Suppressor macrophage treated with lipopolysaccharide for 4 hours (primary cell): ENCODE data around the gene DYNLT1.
"Not testable (repeated sequence)": the region's sequence is repeated elsewhere in the genome, so short reads cannot be mapped to it uniquely, and the experiment has no call there.

Experiments
- DNase-seq: peaks from one replicate; pipeline ENCODE4 v3.0.0-alpha.2; 2020

Gene DYNLT1

DNA sequence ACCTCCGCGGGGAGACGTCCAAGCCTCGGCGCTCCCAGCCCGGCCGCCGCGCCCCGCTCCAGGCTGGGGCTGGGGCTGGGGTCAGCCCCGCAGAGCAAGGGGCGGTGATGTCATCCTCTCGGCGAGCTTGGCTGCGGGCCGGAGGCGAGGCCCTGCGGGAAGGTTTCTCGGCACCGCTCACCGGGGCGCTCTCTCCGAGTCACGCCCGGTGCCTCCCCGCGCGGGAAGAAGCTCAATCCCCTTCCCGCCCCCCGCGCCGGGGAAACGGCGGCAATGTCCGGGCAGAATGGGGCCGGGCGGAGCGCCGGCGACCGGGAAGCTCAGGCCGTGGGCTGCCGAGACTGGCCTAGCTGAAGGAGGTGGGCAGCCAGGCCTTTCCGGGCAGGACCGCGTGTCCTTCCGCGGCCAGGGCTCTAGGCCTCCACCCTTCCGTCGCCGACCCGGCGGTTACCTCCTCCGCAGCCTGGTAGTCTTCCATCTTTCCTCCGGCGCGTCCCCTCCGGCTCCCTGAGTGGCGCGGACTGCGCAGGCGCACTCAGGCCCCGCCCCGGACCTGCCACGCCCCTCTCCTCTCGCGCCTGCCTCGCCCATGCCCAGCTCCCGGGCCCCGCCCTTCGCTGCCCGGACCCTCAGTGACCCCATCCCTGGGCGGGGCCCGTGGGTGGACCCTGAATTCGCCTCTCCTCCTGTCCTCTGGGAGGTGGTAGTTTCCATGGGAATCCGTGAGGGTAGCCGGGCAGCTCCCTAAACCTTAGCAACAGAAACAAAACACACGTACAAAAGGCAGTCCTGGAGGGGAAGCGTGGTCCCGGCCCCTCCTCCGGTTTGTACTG, at the start of gene DYNLT1:
Gene DYNLT1 (minus strand): TSS at position 513 of the 833 bp plus-strand sequence. CDS start 35 bp downstream, at position 478.
- peak; percentile 98 for DNase-seq

DNA sequence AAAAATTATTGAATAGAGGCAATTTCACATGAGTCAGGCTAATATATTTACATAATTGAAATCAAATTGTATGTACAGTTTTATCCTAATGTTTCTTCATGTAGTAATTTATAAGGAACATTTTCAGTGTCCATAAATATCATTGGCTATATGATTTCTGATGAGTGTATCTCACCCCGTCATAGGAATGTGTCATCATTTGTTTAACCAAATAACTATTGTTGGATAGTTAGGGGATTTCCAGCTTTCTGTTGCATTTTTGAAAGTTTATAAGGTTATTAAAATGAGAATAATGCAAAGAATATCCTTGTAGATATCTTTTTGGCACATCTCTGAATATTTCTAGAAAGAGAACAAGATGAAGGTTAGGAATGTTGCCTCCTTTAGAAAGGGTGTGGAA, 44.3 kb upstream of the DYNLT1 start:
- peak; percentile 62 for DNase-seq

DNA sequence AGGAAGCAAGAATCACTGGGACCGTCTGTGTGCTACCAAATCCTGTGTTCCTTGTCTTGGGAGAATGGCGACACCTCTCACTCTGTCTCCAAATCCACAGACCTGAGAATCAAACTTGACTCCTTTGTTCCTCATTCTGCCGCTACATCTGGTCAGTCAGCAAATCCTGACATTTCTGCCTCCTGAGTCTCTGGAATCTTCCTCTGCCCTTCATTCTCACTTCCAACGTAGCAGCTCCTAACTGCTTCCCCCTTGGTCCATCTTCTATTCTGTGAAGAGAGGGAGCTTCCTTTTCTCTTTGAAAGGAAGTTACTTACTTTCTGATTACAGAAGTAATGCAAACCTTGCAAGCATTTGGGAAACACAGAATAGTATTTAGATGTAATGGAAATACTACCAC, 43.0 kb upstream of the DYNLT1 start:
- DNase-seq: peak; percentile 28

DNA sequence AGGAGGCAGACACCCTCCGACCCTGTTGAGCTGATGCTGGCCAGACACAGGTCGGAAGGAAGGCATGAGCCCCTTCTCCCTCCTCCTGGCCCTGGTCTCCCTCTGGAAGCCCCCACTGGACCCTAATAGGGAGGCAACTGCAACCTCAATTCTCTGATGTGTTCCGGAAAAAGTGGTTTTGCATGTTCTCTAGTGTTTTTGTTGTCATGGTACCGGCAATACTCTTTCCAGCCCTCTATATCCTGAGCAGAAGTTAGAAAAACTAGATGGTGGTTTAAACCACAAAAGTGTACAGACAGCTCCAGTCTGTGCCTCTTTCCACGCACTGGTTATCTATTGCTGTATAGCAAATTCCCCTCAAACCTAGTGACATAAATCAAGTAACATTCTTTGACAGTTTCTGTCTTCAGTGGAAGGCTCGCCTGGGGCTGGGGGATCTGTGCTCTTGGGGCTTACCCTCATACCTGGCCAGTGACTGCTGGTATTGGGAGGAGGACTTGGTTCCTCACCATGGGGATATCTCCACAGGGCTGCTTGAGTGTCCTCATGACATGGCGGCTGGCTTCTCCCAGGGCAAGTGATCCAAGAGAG, 42.3 kb upstream of the DYNLT1 start:
- DNase-seq: no peak

DNA sequence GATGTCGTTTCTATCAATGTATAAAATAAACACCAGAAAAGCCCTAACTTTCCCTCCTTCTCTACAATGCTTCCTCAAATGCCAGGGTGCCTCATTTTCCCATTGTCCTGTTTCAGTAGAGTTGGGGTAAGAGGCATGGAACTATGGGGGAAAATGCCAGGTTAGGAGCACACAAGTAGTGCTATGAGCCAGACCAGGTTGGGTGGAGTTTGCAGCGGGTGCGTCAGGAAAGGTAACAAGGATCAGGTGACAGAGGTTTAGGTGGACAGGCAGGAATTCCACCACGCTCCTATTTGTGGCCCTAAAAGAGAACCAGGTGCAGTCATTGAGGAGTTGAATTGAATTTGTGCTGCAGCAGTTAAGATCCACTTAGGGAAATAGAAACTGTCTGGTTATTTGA, 41.8 kb upstream of the DYNLT1 start:
- DNase-seq: no peak

DNA sequence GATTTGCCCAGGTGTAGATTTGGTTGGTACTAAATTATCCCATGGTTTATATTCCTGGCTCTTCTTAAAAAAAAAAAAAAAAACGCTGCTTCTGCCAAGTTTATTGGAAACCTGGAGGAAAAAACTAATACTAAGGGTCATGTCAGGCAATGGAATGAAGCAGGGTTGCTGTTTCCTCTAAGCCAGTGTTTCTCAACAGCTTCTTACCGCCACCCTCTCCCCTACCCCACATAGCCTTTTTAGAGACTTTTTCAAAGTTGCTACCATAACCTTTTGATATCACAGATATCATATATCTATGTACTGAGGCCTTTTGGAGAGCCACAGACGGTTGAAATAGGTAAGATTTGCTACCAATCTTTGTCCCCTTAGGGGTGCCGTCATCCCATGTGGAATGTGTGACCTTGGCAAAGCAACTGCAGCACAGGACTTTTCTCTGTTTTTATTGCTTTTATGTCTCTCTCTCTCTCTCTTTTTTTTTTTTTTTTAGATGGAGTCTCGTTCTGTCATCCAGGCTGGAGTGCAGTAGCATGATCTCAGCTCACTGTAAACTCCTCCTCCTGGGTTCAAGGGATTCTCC, 40.3 kb upstream of the DYNLT1 start:
- DNase-seq: no peak

DNA sequence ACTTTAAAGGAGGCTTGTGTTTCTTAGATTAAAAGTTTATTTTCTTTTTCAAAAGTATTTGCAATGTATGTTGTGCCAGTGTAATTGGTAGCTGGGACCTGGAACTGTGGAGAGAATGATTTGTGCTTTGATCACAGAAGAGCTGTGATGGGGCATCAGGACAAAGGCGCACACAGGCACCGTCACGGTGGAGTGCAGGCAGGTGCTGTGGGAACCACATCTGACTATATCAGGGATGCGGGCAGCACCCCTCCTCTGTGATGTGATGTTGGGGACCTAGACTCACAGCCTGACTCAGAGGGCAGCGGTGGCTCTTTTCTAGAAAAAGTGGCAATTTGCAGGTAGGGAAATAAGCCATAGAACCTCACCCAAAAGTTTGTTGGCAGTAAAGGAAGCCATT, 39.8 kb upstream of the DYNLT1 start:
- DNase-seq: no peak

DNA sequence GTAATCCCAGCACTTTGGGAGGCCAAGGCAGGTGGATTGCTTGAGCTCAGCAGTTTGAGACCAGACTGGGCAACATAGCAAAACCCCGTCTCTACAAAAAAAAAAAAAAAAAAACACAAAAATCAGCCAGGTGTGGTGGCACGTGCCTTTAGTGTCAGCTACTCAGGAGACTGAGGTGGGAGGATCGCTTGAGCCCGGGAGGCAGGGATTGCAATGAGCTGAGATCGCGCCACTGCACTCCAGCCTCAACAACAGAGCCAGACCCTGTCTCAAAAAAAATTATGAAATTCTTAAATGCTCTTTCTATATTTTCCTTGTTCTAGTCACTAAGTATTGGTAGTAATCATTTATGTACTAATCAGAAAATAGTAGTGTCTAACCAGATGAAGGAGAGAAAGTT, 35.9 kb upstream of the DYNLT1 start:
- DNase-seq: no peak

DNA sequence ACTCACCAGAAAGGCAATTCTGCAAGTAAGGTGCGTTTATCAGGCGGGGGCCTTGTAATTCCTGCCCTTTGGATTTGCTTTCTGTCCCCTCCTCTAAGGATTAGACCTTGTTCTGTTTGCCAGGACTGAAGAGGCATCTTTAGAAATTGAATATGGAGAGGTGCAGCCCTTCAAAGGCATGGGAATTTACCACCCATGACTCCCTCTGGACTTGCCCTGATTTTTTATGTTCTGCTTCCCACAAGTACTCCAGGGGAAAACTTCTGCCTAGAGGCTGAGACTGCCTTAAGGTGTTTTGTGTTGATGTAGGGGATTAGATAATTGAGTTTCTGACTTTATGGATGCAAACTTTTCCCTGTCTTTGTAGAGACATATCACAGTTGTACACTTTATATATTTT, 35.5 kb upstream of the DYNLT1 start:
- DNase-seq: no peak

DNA sequence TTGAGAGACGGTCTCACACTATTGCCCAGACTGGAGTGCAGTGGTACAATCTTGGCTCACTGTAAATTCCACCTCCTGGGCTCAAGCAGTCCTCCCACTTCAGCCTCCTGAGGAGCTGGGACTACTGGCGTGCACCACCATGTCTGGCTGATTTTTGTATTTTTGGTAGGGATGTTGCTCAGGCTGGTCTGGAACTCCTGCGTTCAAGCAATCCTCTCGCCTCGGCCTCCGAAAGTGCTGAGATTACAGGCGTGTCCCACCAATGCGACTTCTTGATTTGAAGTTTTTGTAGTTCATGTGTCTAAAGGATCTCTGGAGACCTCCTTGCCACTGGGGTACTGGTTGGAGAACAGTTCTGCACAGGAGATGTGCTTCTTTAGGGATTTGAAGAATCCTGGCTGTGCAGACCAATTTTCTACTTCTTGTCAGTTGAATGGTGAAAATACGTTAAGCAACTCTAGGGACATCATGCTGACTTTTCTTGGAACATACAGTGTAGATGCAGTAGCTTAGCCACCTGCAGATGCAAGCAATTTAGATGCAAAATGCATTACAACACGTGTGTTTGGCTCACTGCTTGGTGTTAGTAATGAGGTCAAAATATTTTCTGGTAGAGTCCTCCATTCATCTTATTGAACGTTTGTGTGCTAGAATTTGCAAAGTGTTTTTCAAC, 33.5 kb upstream of the DYNLT1 start:
- no peak for DNase-seq

DNA sequence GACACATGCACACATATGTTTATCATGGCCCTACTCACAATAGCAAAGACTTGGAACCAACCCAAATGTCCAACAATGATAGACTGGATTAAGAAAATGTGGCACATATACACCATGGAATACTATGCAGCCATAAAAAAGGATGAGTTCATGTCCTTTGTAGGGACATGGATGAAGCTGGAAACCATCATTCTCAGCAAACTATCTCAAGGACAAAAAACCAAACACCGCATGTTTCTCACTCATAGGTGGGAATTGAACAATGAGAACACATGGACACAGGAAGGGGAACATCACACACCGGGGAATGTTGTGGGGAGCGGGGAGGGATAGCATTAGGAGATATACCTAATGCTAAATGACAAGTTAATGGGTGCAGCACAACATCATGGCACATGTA, 32.6 kb upstream of the DYNLT1 start:
- not testable (repeated sequence) for DNase-seq

DNA sequence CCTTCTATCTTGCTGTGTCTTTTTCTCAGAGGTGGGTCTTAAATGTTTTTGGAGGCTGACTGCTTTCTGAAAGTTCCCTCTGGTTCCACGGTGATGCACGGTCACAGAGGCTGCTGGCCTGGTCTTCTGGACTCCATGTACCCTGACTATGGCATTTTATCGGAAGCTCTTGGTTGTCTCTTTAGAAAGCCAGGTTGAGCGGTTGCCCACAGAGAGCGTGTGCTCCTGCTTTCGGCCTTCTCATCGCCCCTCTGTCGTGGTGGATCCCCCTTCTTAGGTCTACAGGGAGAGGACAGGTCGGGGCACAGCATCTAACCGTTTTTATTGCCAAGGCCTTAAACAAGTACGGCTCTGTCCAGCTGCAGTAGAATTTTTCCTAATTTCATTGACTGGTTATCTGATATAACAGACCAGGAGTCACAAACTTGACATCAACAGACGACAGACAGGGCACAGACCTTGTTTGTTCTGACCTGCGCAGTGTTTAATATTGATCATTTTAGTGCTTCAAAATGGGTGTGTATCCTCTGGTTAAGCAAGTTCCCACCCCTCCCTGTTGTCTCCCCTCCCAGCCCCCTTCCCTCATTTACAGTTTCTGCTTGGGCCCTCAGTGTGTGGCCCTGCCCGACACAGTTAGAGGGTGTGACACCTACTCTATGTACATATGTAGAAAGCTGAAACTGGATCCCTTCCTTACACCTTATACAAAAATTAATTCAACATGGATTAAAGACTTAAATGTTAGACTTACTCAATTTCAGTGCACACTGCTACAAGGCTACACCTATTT, 30.0 kb upstream of the DYNLT1 start:
- no peak for DNase-seq

DNA sequence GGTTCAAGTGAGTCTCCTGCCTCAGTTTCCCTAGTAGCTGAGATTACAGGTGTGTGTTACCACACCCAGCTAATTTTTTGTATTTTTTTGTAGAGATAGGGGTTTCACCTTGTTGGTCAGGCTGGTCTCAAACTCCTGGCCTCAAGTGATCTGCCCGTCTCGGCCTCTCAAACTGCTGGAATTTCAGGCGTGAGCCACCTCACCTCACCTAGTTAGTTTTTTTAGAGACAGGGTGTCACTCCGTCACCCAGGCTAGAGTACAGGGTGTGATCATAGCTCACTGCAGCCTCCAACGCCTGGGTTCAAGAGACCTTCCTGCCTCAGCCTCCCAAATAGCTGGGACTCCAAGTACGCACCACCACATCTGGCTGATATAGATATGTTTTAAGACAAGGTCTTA, 28.2 kb upstream of the DYNLT1 start:
- no peak for DNase-seq

DNA sequence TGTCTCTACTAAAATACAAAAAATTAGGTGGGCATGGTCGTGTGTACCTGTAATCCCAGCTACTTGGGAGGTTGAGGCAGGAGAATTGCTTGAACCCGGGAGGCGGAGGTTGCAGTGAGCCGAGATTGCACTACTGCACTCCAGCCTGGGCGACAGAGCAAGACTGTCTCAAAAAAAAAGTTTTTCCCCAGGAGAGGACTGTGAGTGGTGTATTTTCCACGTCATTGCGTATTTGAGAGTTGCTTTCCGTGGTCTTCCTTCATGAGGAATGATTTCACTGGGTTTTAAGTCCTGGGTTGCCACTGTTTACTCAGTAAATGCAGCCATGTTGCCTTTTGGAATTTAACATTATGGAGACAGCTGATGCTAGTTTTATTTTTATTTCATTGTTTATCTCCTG, 27.6 kb upstream of the DYNLT1 start:
- not testable (repeated sequence) for DNase-seq

DNA sequence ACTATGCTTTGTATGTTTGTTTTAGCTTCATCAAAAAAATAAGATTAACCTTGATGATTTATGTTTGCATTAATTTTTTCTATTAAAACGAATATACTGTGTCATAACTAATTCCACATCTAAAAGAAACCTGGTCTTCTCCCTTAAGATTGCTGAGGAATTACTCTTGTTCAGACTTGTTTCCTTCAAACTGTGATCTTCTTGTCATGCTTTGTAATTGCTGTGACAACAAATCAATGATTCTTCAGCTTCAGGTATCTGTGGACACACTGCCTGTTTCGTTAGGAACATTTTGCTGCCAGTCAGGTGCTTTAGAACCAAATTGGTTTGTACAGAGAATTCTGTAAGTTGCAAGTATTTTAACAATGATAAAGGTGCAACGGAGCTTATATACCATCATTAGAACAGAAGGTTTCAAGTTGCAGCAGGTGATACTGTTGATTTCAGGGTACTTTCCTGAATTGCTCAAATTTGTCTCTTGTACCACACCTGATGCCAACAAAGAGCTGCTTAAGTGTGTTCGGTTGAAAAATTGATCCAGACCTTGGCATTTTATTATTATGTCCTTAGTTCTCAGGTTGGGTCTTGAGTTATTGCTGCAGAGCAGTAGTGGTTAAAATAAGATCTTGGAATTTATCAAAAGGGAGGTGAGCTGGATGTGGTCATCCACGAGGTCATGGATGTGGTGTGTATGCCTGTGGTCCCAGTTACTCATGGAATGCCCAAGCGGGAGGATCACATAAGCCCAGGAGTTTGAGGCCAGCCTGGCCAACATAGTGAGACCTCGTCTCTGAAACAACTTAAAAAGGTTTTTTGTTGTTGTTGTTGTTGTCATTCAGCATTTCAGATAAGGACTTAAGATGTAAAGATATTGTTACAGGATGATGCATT, 24.8 kb upstream of the DYNLT1 start:
- no peak for DNase-seq

DNA sequence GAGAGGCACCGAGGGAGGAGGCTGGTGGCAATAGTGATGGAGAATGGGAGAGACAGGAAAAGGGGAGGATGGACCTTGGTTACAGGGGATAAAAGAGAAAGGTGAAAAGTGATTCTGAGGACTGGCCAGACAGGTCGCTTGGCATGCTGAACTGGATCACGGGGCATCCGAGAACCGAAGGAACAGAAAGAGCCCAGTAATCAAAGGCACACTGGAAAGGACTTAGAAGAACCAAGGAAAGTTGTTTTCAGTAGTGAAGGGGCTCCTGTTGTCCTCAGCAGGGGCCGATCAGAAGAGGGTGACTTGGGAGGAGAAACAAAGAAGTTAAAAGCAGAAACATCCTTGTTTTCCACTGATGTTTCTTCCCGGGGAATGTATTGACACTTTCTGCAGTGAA, 24.2 kb upstream of the DYNLT1 start:
- no peak for DNase-seq

DNA sequence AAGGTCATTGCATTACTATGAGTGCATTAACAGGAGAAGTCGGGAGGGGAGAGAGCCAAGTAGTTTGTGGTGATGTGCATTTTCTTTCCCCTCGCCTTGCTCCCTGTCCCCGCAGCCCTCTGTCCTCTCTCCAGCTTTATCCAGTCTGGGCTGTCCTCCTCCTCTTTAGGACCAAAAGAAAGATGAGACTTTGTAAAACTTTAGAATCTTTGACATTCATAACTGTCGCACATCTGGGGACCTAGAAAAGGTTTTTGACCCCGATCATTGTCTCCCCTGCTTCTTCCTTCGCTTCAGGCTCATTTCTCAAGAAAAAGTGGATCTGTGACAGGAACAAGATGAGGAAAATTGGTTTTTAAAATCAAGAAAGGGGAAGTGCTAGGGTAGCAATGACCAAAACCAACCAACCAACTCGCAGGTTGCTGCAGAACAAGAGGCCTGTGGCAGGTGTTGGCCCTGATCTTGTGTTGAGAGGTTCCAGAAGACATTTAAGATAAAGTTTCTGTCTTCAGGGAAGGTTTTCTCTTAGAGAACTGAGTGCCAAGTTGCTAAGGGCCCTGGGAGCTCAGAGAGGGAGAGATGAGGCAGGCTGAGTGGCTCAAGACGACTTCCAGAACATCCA, 22.9 kb upstream of the DYNLT1 start:
- DNase-seq: peak; percentile 24

DNA sequence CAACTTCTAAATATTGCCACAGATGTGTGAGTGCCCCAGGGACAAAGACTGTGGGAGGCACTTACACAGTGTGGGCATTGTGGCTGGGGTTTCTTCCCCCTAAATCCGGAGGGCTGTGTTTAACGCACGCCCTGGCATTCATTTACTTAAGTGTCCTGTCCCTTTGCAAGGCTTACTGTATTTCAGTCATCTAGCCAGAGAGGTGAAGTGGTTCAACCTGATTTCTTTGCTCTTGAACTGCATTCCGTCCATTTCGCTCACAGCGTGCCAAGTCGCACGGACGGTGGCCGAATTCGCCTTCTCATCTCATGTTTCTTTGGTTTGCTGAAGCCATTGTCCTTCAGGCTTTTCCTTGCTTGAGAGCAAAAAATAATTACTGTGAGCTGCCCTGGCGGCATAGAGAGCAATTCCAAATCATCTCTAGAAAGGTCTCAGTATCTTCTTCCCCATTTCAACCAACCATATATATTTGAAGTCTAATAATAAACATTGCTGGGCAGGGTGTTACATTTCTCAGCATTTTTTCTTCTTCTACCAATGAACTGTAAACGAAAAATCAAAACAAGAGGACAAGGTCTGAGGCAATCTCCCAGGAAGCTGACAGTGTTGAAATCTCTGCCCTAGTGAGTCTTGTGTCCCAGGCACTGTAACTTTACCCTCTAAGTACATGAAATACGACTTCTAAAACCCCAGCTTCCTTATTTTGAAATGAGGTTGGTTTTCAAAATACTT, 22.3 kb upstream of the DYNLT1 start:
- peak; percentile 94 for DNase-seq

DNA sequence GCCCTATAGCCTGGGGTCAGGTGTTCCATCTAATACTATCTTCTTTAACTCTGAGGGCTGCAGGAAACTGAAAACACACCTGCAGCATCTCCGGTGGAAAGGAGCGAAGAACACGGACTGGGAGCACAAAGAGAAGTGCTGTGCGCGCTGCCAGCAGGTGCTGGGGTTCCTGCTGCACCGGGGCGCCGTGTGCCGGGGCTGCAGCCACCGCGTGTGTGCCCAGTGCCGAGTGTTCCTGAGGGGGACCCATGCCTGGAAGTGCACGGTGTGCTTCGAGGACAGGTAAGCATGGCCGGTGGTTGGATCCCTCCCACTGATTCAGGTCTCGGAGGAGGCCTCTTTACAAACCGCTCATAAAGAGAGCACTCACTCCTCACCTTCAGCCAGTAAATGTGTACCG, 20.8 kb upstream of the DYNLT1 start:
- no peak for DNase-seq

DNA sequence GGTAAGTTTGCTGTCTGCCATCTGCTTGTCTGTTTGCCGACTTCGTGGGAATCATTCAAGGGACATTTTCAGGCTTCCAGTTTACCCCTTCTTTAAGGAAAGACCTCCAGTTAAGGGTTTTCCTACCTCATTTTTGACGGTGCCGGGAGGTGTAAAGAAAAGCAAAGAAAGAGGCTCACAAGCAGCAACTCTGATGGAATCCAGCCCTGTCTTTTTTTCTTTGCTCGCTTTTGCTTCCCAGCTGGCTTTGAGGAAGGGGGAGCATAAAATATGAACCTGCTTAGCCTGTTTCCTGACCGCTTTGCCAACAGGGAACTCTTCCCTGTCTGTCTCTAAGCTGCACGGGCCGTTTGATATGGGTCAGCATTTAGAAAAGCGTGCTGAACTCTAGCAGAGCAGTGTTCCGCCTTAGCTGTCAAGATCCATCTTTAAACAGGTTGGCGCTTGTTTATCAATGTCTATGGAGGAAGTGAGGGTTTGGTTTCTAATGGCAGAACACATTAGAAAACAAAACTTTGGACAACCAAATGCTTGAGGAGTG, 19.2 kb upstream of the DYNLT1 start:
- DNase-seq: no peak
